GM19324 (cell line): Measurements from ENCODE around the gene ATXN7L1.

Experiments
- ATAC-seq: cut with Tn5 transposase; IDR thresholded peaks from one replicate; pipeline ENCODE4 v1.9.1; 2021; ENCODE audit warnings: mild to moderate bottlenecking, moderate library complexity; ENCODE audit not compliant: unreplicated experiment, low FRiP score

Gene ATXN7L1

GRCh38 chr7:105565190-105565589 is 311.2 kb downstream of the ATXN7L1 start:
- ATAC-seq, result no peak

DNA sequence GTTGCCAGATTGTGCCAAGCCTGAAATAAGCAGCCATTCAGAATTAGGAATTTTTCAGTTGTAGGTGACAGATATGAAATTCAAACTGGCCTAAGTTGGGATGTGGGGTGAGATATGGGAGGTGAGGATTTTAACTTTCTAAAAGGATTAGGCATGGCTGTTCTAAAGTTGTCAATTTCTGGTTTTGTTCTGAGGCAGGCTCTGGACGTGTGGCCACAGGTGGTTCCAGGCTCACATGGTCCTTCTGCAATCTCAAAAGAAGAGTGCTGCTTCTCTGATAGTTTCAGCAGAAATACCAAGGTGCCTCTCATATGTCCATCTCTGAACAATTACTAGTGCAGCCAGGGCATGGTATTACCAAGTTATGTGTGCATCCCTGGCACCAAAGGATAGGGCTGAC is 316.5 kb downstream of the ATXN7L1 start:
- no peak for ATAC-seq
